ENCODE results near the gene BEND3. TPM values are rescaled to one million over a fixed set of nuclear protein-coding genes. Genes with fewer than 3 reads are reported as not detected.

The BEND3 gene
- total and polyA plus RNA-seq, 2 of the 8 experiments (the other 6 are each of a cell fraction or from before 2014, with no cell fraction given): 25.2 to 38.8 TPM

GRCh38 chr6:107118976-107119375 lies 3.7 kb upstream of the BEND3 start:
- Histone ChIP-seq H3K4ac (replicated peaks; ENCODE audit: insufficient read length, low read depth, low read length) (no peak overlapping the region), H2BK12ac (ENCODE audit: low read depth, low read length) (peak overlapping the region; percentile 90), H3K23ac (ENCODE audit: insufficient read length) (no peak overlapping the region), H3K4me3 (ENCODE audit: extremely low read depth in 1 of 4, insufficient read depth in 2 of 4, low read depth in 3 of 4, low read length in 4 of 4) (no peak overlapping the region), H2BK15ac (ENCODE audit: low read length) (no peak overlapping the region), H3K56ac (replicated peaks; ENCODE audit: insufficient read length, low read depth, low read length) (no peak overlapping the region), H2BK5ac (ENCODE audit: low read depth, low read length) (peak overlapping the region; percentile 88; the same call in 1 of the 2 replicates), H2AFZ (ENCODE audit: low read length) (no peak overlapping the region), H3K79me2 (ENCODE audit: control insufficient read depth in 1 of 2, insufficient read depth in 2 of 2, low read length in 2 of 2) (peaks cover 0 to 1% of the 10 kb centered on the region in 2 experiments; a peak in 2 of 4 replicates), H2BK120ac (replicated peaks; ENCODE audit: low read depth, low read length) (peak overlapping the region; percentile 25), H4K20me1 (replicated peaks in 1 of 2; ENCODE audit: control insufficient read depth in 1 of 2, insufficient read depth in 2 of 2, low read length in 2 of 2) (no peaks in the 10 kb centered on the region), H4K91ac (replicated peaks; ENCODE audit: insufficient read length, low read length) (peak overlapping the region; percentile 96), H3K4me2 (ENCODE audit: insufficient read depth in 1 of 2, low read depth in 2 of 2, low read length in 2 of 2) (no peak overlapping the region), H4K5ac (ENCODE audit: insufficient read length, low read depth, low read length) (peak overlapping the region; percentile 95), H3K27me3 (replicated peaks in 1 of 4; ENCODE audit: control insufficient read depth in 3 of 4, extremely low read depth in 1 of 4, insufficient read depth in 3 of 4, low read length in 3 of 4) (no peaks in the 10 kb centered on the region), H3K9ac (replicated peaks in 1 of 4; ENCODE audit: extremely low read depth in 1 of 4, low read depth in 3 of 4, low read length in 3 of 4) (no peak overlapping the region; a peak in 1 of 7 replicates), H3K36me3 (ENCODE audit: control insufficient read depth in 2 of 4, insufficient read depth in 4 of 4, low read length in 3 of 4) (no peaks in the 10 kb centered on the region), H3K4me1 (replicated peaks in 1 of 4; ENCODE audit: control insufficient read depth in 3 of 4, insufficient read depth in 4 of 4, low read length in 3 of 4) (peaks cover 6 to 12% (median 10%) of the 10 kb centered on the region in 4 experiments), H3K79me1 (ENCODE audit: low read depth, low read length) (no peaks in the 10 kb centered on the region), H2BK20ac (ENCODE audit: low read length) (peak overlapping the region; percentile 94), H3K18ac (ENCODE audit: extremely low read depth, low read length) (peak overlapping the region; percentile 80), H4K8ac (ENCODE audit: extremely low read depth, insufficient read depth, low read length) (no peak overlapping the region), H2AK5ac (ENCODE audit: low read depth, low read length) (peak overlapping the region; percentile 7; the same call in 1 of the 2 replicates), H3K9me3 (ENCODE audit: insufficient read depth in 2 of 2, low read depth in 1 of 2, low read length in 1 of 2) (no peaks in the 10 kb centered on the region), H3K27ac (ENCODE audit: low read depth, low read length) (peak overlapping the region; percentile 14; the same call in 1 of the 2 replicates), H3K23me2 (ENCODE audit: low read depth, low read length) (peaks cover 8% of the 10 kb centered on the region), H3K14ac (ENCODE audit: insufficient read length) (no peak overlapping the region)
- FAIRE-seq (no peak), DNase-seq (ENCODE audit: low read depth in 1 of 2, low spot score in 2 of 2) (no peak)
- WGBS, 2 experiments (ENCODE audit: extremely low coverage in 1 of 2, insufficient coverage in 1 of 2, insufficient read length in 1 of 2, insufficient replicate concordance in 2 of 2, low coverage in 1 of 2, low lambda C conversion rate in 2 of 2, missing lambda C conversion rate in 1 of 2): 60% methylated on average over 2 of the region's 2 CpGs; no CpG with 5 or more reads in 1 of the 2 experiments
- POLR2A ChIA-PET (ENCODE audit: partially characterized antibody): interaction anchor here (0.7 to 5.2 kb wide), 4 partner anchors 12 to 59 kb away, joined by 3 to 53 read pairs (median 3); no protein-coding TSS in a partner anchor
- CTCF ChIA-PET (ENCODE audit: partially characterized antibody): interaction anchor here (0.6 to 1.3 kb wide), 4 partner anchors 13 to 1289 kb away, joined by 3 to 7 read pairs (median 3); no protein-coding TSS in a partner anchor
- TF ChIP-seq CBX5 (IDR thresholded peaks at IDR 0.05; ENCODE audit: low read depth, low read length) (no peak), KDM1A (IDR thresholded peaks at IDR 0.05; ENCODE audit: borderline replicate concordance, low read length) (no peak), GTF2F1 (IDR thresholded peaks at IDR 0.05; ENCODE audit: borderline replicate concordance, low read depth, low read length) (no peak), HDAC6 (IDR thresholded peaks at IDR 0.05; ENCODE audit: low read depth, low read length) (no peak), SIX5 (IDR thresholded peaks at IDR 0.05; ENCODE audit: low read depth, low read length) (no peak), BACH1 (IDR thresholded peaks at IDR 0.05; ENCODE audit: low read length) (no peak), TBP (IDR thresholded peaks at IDR 0.05; ENCODE audit: low read depth, low read length) (0 out of 2 replicates have a peak, but pooled peaks have one; percentile 18), EZH2 (IDR thresholded peaks at IDR 0.05; ENCODE audit: low read depth, low read length, severe bottlenecking) (no peak), EP300 (IDR thresholded peaks at IDR 0.05; ENCODE audit: borderline replicate concordance in 1 of 2, low read depth in 2 of 2, low read length in 2 of 2) (no peak), RAD21 (IDR thresholded peaks at IDR 0.05 in 1 of 2, conservative IDR thresholded peaks at IDR 0.05 in 1 of 2; ENCODE audit: low read depth in 2 of 2, low read length in 2 of 2) (peak in 1 of 2 experiments; percentile 20; a peak in 1 of 4 replicates)
